A673 (cell line): ENCODE data around the gene MEGF8.

ENCODE experiments used
- EZH2 ChIP-seq: fragments of 200-600 bp; sonication (generic); IDR thresholded peaks from 2 replicates; pipeline ENCODE4 v1.6.1; 2017; ENCODE audit warnings: borderline replicate concordance, low read depth, mild to moderate bottlenecking, mixed read lengths, antibody characterized with exemption, low read length; ENCODE audit not compliant: poor library complexity, severe bottlenecking
- TF ChIP-seq, protein P1 (sequence below): fragments of 300-800, 200-600 bp; sonication (generic); conservative IDR thresholded peaks from 2 replicates; pipeline ENCODE4 v1.5.1; 2017; ENCODE audit warnings: low read depth, mild to moderate bottlenecking, antibody characterized with exemption, low read length, moderate library complexity, mixed read lengths

DNA sequence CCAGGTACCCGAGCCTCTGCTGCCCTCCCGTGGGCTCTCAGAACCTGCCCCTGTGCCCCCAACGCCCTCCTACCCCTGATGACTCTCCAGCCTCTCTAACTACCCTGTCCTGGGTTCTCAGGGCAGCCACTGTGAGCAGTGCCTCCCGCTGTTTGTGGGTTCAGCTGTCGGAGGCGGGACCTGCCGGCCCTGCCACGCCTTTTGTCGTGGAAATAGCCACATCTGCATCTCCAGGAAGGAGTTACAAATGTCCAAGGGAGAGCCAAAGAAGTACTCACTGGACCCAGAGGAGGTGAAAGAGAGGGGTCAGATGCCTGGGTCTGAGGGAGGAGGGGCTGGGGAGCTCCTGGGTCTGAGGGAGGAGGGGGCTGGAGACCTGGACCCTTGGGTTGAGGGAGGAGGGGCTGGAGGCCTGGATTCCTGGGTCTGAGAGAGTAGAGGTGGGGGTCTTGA lies 44.7 kb downstream of the MEGF8 start:
- TF ChIP-seq, protein P1, sequence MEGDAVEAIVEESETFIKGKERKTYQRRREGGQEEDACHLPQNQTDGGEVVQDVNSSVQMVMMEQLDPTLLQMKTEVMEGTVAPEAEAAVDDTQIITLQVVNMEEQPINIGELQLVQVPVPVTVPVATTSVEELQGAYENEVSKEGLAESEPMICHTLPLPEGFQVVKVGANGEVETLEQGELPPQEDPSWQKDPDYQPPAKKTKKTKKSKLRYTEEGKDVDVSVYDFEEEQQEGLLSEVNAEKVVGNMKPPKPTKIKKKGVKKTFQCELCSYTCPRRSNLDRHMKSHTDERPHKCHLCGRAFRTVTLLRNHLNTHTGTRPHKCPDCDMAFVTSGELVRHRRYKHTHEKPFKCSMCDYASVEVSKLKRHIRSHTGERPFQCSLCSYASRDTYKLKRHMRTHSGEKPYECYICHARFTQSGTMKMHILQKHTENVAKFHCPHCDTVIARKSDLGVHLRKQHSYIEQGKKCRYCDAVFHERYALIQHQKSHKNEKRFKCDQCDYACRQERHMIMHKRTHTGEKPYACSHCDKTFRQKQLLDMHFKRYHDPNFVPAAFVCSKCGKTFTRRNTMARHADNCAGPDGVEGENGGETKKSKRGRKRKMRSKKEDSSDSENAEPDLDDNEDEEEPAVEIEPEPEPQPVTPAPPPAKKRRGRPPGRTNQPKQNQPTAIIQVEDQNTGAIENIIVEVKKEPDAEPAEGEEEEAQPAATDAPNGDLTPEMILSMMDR = no peak
- TF ChIP-seq EZH2 = no peak
